Stimulated activated CD4-positive, alpha-beta T cell treated with anti-CD3 and anti-CD28 coated beads, TNF-alpha, amount 100 ng/mL, for 1 hour (primary cell): ENCODE results near the gene SETD5.

ENCODE experiments used
- DNase-seq, 3 donors: peaks; one replicate each; pipeline ENCODE4 v3.0.0-alpha.2; 2020; ENCODE audit warnings: low read depth in 3 of 3, low spot score in 1 of 3

The SETD5 gene, protein sequence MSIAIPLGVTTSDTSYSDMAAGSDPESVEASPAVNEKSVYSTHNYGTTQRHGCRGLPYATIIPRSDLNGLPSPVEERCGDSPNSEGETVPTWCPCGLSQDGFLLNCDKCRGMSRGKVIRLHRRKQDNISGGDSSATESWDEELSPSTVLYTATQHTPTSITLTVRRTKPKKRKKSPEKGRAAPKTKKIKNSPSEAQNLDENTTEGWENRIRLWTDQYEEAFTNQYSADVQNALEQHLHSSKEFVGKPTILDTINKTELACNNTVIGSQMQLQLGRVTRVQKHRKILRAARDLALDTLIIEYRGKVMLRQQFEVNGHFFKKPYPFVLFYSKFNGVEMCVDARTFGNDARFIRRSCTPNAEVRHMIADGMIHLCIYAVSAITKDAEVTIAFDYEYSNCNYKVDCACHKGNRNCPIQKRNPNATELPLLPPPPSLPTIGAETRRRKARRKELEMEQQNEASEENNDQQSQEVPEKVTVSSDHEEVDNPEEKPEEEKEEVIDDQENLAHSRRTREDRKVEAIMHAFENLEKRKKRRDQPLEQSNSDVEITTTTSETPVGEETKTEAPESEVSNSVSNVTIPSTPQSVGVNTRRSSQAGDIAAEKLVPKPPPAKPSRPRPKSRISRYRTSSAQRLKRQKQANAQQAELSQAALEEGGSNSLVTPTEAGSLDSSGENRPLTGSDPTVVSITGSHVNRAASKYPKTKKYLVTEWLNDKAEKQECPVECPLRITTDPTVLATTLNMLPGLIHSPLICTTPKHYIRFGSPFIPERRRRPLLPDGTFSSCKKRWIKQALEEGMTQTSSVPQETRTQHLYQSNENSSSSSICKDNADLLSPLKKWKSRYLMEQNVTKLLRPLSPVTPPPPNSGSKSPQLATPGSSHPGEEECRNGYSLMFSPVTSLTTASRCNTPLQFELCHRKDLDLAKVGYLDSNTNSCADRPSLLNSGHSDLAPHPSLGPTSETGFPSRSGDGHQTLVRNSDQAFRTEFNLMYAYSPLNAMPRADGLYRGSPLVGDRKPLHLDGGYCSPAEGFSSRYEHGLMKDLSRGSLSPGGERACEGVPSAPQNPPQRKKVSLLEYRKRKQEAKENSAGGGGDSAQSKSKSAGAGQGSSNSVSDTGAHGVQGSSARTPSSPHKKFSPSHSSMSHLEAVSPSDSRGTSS (N-terminal part only)

GRCh38 chr3:9397332-9397905, at the start of gene SETD5:
TSS of gene SETD5 (plus strand) at chr3:9397615. CDS start at chr3:9428939, 31,324 bp downstream.
- peak; percentile 99 to 100 (median 99) for DNase-seq

GRCh38 chr3:9347887-9348286, 49.5 kb upstream of the SETD5 start:
- no peak for DNase-seq

DNA sequence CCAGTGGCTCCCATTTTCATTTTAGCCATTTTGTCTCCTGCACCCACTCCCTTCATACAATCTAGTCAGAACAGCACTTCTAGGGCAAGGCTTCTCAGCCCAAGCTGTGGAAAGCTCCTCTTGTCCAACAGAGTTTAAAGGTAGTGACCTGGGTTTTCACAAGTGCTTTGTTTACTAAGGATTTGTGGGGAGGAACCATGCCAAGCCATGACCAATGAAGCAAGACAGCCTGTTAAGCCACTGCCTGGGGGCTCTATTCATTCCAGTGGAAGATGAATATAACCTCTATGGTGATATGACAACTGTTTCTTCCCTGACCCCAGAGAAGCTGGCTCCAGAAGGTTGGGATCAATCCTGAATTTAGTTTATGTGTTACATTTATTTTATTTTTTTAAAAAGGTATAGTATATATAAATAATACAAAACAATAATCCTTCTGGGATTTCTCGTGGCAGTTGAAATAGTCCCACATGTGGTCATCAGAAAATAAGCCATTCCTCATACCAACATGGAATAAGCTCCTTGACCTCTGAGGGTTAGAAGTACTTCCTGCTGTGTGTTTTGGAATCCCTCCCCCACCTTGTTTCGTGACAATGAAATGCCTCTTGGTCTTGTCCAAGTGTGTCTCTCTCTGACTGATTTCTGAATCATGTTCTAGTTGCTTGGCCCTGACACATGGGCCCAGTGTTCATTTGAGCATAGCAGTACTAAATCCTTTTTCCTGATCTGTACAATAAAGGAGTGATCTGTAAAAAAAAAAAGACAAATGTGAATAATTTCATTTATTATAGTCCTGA, 47.9 kb upstream of the SETD5 start:
- DNase-seq: no peak

DNA sequence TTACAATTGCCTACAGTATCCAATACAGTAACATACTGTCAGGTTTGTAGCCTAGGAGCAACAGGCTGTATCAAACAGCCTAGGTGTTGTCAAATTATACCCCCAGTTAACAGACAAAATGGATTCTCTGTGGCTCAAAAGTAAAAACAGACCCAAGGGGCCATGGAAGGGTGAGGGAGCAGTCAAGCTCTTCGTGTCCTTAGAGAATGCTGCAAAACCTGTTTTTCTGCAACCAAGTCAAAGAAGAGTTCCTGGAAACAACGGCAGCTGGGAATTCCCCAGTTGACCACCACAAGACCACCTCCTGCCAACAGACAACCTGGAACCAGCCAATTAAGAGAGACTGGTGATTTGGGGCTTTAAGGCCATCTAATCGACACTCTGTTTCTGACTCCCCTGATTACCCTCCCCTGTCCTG, 45.7 kb upstream of the SETD5 start:
- no peak for DNase-seq

GRCh38 chr3:9352917-9353752, 44.3 kb upstream of the SETD5 start:
- peak; percentile 23 to 33 (median 31) for DNase-seq

DNA sequence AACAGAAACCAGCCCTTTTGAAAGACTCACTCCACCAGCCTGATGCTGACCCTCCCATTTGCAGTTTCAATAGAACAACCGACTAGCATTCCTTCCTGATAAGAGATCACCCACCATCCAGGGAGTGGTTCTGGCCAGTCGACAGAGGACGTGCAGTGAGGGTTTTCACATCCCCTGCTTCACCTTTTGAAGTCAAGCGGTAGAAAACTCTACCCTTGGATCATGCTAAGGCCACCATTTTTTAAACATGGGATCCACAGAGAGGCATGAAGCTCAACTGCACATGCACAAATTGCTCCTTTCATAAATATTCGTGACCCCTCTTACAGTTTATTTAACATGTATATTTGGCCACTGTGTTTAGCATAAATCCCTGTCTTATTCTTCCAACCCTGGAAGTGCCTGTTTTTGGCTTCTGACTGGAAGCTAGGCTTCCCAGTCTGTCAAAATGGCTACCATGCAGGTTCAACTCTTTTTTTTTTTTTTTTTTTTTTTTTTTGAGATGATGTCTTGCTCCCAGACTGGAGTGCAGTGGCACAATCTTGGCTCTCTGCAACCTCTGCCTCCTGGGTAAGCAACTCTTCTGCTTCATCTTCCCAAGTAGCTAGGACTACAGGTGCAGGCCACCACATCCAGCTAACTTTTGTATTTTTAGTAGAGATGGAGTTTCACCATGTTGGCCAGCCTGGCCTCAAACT, 35.6 kb upstream of the SETD5 start:
- no peak for DNase-seq

- DNase-seq: peak; percentile 73 to 88 (median 76)
Measured at GRCh38 chr3:9362731-9363530, 34.5 kb upstream of the SETD5 start, which contains the start of gene THUMPD3. TSS of gene THUMPD3 (plus strand) at chr3:9363054. CDS start at chr3:9365069, 2,015 bp downstream.

DNA sequence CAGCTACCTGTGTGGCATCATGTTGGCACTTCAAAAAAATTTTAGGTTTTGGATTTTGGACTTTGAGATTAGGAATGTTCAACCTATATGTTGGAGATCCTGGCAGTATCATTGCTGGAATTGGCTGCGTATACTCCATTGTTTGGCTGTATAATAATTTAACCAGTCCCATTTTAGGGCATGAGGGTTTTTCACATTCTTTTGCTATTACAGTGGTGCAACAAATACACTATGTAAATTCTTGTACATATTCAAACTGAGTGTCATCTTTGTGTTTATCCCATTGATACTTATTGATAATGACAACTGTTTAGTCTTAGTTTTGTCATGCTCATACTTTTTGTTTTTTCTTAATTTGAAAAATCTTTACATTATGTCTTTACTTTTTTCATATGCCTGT, 27.9 kb upstream of the SETD5 start:
- DNase-seq: no peak

GRCh38 chr3:9373465-9373864, 23.9 kb upstream of the SETD5 start:
- DNase-seq: no peak

GRCh38 chr3:9377981-9378380, 19.4 kb upstream of the SETD5 start:
- DNase-seq: no peak

- DNase-seq: no peak
Measured at GRCh38 chr3:9379327-9379726, 18.1 kb upstream of the SETD5 start.

DNA sequence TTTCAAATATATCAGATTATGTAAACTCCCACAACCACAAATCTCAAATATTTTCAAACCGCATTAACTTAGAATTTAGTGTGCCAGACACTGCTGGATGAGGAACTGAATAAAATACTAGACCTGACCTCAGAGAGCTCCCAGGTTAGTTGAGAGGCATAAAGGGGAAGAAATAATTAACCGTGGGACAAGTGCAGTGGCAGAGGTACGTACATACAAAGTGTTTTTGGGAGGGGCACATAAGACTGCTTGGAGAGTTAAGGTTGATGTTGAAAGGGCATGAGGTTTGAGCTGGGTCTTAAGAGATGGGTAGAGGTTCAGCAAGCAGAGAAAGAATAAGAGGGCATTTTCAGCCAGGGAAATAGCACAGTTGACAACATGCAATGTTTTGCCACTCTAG, 17.4 kb upstream of the SETD5 start:
- no peak for DNase-seq

- no peak for DNase-seq
Measured at GRCh38 chr3:9384141-9384828, 13.1 kb upstream of the SETD5 start.

DNA sequence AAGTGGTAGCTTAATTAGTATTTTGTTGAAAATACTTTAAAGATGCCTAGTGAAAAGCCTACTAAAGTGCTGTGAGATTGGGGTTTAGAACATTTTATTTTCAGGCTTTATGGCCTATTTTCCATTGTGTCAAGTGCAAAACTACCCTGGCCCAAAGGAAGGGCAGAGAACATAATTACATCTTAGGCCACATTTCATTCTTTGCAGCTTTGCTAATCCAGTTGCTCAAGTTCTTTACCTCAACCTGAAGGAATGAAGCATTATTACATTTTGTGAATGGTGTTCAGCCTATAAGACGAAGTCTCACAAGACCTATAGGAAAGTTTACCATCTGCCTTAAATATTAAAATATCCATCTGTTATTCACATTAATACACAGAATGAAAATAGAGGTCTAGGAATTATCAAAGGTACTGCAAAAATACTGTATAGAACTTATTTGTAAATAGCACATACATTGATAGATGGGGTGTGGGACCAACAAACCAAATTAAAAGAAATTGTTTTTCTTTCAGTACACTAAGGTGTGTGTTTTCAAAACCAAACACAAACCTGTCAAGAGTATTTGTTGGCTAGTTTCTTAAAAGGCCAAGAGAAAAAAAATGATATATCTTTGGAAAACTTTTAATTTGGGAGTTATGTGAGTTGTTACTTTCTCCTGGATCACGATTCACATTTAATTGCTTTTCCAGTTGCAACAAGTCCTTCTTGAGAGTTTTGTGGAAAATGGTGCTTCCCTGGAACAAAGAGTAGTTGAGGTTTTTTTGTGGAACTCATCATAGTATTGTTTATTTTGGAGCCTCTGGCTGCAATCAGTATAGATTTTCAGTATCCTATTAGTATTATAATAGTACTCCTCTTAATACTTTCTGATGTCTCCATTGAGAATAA, 12.0 kb upstream of the SETD5 start:
- no peak for DNase-seq

GRCh38 chr3:9386078-9386459, 11.3 kb upstream of the SETD5 start:
- no peak for DNase-seq
